ENCODE data around the gene CASP14.
"Not testable (repeated sequence)": the region's sequence is repeated elsewhere in the genome, so short reads cannot be mapped to it uniquely, and the experiment has no call there.

The CASP14 gene

DNA sequence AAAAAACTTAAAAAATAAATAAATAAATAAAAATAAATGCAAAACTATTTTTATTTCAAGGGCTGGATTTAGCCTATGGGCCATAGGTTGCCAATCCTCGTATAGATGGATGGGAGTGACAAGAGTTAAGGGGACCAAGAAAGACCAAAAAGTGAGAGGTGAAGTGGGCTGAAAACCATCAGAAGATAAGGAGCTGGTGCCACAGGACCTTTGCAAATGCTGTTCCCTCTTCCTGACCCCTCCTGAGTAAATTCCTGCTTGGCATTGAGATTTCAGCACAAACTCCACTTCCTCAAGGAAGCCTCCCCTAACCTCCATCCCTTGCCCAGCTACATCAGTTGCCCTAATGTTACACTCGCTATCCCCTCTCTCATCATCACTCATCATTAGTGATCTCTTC lies 43.7 kb downstream of the CASP14 start:
- H3K4me3 ChIP-seq (ENCODE audit: low read length) = no peak overlapping the region
- no peak for DNase-seq (ENCODE audit: low read depth)
- TF ChIP-seq, protein P1, sequence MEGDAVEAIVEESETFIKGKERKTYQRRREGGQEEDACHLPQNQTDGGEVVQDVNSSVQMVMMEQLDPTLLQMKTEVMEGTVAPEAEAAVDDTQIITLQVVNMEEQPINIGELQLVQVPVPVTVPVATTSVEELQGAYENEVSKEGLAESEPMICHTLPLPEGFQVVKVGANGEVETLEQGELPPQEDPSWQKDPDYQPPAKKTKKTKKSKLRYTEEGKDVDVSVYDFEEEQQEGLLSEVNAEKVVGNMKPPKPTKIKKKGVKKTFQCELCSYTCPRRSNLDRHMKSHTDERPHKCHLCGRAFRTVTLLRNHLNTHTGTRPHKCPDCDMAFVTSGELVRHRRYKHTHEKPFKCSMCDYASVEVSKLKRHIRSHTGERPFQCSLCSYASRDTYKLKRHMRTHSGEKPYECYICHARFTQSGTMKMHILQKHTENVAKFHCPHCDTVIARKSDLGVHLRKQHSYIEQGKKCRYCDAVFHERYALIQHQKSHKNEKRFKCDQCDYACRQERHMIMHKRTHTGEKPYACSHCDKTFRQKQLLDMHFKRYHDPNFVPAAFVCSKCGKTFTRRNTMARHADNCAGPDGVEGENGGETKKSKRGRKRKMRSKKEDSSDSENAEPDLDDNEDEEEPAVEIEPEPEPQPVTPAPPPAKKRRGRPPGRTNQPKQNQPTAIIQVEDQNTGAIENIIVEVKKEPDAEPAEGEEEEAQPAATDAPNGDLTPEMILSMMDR (conservative IDR thresholded peaks at IDR 0.05; ENCODE audit: low read depth, low read length) = no peak

DNA sequence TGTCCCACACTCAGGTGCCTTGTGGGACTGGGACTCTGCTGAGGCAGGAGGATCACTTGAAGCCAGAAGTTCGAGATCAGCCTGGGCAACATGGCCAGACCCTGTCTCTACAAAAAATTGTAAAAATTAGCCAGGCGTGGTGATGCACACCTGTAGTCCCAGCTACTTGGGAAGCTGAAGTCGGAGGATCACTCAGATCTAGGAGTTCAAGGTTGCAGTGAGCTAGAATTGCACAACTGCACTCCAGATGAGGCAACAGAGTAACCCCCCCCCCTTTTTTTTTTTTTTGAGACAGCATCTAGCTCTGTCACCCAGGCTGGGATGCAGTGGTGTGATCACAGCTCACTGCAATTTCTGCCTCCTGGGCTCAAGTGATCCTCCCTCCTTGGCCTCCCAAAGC lies 46.9 kb downstream of the CASP14 start:
- TF ChIP-seq, protein P1 (conservative IDR thresholded peaks at IDR 0.05; ENCODE audit: low read depth, low read length) = no peak
- no peak overlapping the region for H3K4me3 ChIP-seq (ENCODE audit: low read length)
- no peak for DNase-seq (ENCODE audit: low read depth)

DNA sequence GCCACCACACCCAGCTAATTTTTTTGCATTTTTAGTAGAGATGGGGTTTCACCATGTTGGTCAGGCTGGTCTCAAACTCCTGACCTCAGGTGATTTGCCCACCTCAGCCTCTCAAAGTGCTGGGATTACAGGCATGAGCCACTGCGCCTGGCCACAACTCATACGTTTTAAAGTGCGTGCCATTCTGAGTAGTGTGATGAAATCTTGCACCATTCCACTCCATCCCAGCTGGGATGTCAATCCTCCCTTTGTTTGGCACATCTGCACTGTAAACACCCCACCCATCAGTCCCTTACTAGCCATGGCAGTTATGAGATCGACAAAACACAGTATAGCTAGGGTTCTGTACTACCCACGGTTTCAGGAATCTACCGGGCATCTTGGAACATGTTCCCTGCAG lies 48.7 kb downstream of the CASP14 start:
- not testable (repeated sequence) for DNase-seq (ENCODE audit: low read depth); H3K4me3 ChIP-seq (ENCODE audit: low read length)

DNA sequence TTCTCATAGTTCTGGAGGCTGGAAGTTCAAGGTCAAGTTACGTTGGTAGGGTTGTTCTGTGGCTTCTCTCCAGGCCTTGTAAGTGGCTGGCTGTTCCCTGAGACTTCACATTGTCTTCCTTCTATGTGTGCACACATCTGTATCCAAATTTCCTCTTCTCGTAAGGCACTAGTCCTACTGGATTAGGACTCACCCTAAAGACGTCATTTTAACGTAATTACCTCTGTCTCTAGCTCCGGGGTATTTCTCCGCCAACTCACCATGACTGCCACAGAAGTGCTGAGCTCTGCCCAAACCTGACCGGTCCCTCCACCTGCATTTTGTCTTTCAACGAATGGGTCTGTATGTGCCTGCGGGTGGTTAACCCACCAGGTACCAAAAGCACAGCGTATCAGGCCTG lies 49.2 kb downstream of the CASP14 start:
- no peak for DNase-seq (ENCODE audit: low read depth)
- TF ChIP-seq, protein P1 (conservative IDR thresholded peaks at IDR 0.05; ENCODE audit: low read depth, low read length) = no peak
- no peak overlapping the region for H3K4me3 ChIP-seq (ENCODE audit: low read length)

DNA sequence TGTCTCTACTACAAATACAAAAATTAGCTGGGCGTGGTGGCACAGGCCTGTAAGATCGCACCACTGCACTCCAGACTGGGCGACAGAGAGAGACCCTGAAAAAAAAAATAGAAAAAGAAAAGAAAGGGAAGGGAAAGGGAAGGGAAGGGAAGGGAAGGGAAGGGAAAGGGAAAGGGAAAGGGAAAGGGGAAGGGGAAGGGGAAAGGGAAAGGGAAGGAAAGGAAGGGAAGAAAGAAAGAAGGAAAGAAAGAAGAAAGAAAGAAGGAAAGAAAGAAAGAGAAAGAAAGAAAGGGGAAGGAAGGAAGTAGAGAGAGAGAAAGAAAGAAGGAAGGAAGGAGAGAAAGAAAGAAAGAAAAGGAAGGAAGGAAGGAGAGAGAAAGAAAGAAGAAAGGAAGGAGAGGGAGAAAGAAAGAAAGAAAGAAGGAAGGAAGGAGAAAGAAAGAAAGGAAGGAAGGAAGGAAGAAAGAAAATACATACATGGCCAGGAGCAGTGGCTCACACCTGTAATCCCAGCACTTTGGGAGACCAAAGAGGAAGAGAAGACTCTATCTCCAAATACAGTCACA lies 49.8 kb downstream of the CASP14 start:
- H3K4me3 ChIP-seq (ENCODE audit: low read length) = no peak overlapping the region
- DNase-seq (ENCODE audit: low read depth) = no peak

DNA sequence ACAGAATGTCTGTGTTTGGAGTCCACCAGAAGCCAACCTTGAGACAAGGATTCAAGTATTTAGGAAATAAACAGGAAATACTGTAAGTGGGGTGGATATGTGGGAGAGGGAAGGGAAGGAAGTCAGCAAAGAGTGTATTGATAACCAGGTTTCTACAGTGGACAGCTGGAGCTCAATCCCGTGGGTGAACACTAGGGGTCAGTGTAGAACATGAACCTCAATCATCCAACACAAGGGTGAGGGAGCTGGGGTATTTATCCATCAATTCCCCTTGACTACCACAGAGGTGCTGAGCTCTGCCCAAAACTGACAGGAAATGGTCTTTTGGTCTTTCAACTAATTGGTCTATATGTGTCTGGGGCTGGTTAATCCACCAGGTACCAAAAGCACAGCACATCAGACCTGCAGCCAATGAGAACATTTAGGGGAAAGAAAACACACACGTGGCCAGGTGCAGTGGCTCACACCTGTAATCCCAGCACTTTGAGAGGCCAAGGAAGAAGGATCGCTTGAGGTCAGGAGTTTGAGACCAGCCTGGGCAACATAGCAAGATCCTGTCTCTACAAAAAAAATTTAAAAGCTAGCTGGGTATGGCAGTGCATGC lies 52.3 kb downstream of the CASP14 start:
- DNase-seq (ENCODE audit: low read depth) = no peak
- TF ChIP-seq, protein P1 (conservative IDR thresholded peaks at IDR 0.05; ENCODE audit: low read depth, low read length) = peak; percentile 81
- H3K4me3 ChIP-seq (ENCODE audit: low read length) = no peak overlapping the region

More for the DNA sequence above, 49.8 kb downstream of the CASP14 start:
- TF ChIP-seq, protein P1 (conservative IDR thresholded peaks at IDR 0.05; ENCODE audit: low read depth, low read length) = no peak

DNA sequence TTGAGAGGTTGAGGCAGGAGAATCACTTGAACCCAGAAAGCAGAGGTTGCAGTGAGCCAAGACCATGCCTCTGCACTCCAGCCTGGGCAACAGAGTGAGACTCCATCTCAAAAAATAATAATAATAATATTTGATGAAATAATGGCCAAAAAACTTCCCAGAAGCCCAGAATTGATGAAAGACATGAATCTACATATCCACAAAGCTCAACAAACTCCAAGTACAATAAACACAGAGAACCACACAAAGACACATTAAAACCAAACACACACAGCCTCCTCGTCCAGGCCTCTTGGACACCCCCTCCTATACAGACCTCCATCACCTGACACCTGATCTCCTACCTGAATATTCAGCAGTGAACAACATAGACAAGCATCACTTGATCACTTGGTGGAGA lies 54.7 kb downstream of the CASP14 start:
- TF ChIP-seq, protein P1 (conservative IDR thresholded peaks at IDR 0.05; ENCODE audit: low read depth, low read length) = no peak
- no peak overlapping the region for H3K4me3 ChIP-seq (ENCODE audit: low read length)
- no peak for DNase-seq (ENCODE audit: low read depth)

Data from retinal pigment epithelial cell (primary cell).